ENCODE data around the gene CERS5. TPM values are rescaled to one million over a fixed set of nuclear protein-coding genes. Genes with fewer than 3 reads are reported as not detected.

Gene CERS5
- polyA plus RNA-seq, 1 of the 3 experiments (the other 2 are of a cell fraction): 56.9 TPM

DNA sequence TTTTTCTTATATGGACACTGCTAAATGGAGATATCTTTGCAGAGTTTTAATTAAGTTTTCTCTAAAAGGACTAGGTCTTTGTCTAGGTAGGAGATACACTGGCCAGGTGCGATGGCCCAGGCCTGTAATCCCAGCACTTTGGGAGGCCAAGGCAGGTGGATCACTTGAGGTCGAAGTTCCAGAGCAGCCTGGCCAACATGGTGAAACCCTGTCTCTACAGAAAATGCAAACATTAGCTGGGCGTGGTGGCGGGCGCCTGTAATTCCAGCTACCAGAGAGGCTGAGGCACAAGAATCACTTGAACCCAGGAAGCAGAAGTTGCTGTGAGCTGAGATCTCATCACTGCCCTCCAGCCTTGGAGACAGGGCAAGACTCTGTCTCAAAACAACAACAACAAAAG is 17.1 kb upstream of the CERS5 start:
- no peak overlapping the region for H3K4me3 ChIP-seq (ENCODE audit: low read depth in 2 of 2, low read length in 1 of 2)
- WGBS (ENCODE audit: low lambda C conversion rate): 100% methylated on average over 5 of the region's 5 CpGs
- no peaks in the 10 kb centered on the region for H3K9me3 ChIP-seq
- H2AFZ ChIP-seq (ENCODE audit: low read depth): no peak overlapping the region
- H3K36me3 ChIP-seq (replicated peaks in 1 of 2; ENCODE audit: control insufficient read depth in 1 of 2, insufficient read depth in 2 of 2, low read length in 1 of 2): peaks cover 26 to 44% of the 10 kb centered on the region in 2 experiments
- no peaks in the 10 kb centered on the region for H4K20me1 ChIP-seq (ENCODE audit: insufficient read depth)
- TF ChIP-seq NRF1 (IDR thresholded peaks at IDR 0.05; ENCODE audit: low read depth, low read length): no peak
- no peak for TF ChIP-seq CHD2 (IDR thresholded peaks at IDR 0.05; ENCODE audit: low read length, partially characterized antibody)
- TF ChIP-seq, protein P1, sequence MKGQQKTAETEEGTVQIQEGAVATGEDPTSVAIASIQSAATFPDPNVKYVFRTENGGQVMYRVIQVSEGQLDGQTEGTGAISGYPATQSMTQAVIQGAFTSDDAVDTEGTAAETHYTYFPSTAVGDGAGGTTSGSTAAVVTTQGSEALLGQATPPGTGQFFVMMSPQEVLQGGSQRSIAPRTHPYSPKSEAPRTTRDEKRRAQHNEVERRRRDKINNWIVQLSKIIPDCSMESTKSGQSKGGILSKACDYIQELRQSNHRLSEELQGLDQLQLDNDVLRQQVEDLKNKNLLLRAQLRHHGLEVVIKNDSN (IDR thresholded peaks at IDR 0.05; ENCODE audit: borderline replicate concordance, low read depth): no peak
- TF ChIP-seq NFIC (IDR thresholded peaks at IDR 0.05; ENCODE audit: borderline replicate concordance): no peak
- TF ChIP-seq, protein P2, sequence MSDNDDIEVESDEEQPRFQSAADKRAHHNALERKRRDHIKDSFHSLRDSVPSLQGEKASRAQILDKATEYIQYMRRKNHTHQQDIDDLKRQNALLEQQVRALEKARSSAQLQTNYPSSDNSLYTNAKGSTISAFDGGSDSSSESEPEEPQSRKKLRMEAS (IDR thresholded peaks at IDR 0.05; ENCODE audit: low read depth): no peak
- TF ChIP-seq POLR2AphosphoS5 (IDR thresholded peaks at IDR 0.05; ENCODE audit: low read depth, low read length): no peak
- TF ChIP-seq, protein P3, sequence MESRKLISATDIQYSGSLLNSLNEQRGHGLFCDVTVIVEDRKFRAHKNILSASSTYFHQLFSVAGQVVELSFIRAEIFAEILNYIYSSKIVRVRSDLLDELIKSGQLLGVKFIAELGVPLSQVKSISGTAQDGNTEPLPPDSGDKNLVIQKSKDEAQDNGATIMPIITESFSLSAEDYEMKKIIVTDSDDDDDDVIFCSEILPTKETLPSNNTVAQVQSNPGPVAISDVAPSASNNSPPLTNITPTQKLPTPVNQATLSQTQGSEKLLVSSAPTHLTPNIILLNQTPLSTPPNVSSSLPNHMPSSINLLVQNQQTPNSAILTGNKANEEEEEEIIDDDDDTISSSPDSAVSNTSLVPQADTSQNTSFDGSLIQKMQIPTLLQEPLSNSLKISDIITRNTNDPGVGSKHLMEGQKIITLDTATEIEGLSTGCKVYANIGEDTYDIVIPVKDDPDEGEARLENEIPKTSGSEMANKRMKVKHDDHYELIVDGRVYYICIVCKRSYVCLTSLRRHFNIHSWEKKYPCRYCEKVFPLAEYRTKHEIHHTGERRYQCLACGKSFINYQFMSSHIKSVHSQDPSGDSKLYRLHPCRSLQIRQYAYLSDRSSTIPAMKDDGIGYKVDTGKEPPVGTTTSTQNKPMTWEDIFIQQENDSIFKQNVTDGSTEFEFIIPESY (IDR thresholded peaks at IDR 0.05; ENCODE audit: borderline replicate concordance, low read depth): no peak
- TF ChIP-seq RAD21 (IDR thresholded peaks at IDR 0.05; ENCODE audit: low read length): no peak
- no peak for TF ChIP-seq FOXJ3 (CRISPR knock-in tag; IDR thresholded peaks at IDR 0.05)
- TF ChIP-seq TAF1 (IDR thresholded peaks at IDR 0.05; ENCODE audit: borderline replicate concordance, low read depth, low read length): no peak
- TF ChIP-seq, protein P4, sequence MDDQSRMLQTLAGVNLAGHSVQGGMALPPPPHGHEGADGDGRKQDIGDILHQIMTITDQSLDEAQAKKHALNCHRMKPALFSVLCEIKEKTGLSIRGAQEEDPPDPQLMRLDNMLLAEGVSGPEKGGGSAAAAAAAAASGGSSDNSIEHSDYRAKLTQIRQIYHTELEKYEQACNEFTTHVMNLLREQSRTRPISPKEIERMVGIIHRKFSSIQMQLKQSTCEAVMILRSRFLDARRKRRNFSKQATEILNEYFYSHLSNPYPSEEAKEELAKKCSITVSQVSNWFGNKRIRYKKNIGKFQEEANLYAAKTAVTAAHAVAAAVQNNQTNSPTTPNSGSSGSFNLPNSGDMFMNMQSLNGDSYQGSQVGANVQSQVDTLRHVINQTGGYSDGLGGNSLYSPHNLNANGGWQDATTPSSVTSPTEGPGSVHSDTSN (IDR thresholded peaks at IDR 0.05): no peak
- H3K9ac ChIP-seq: no peak overlapping the region
- no peak overlapping the region for H3K4me2 ChIP-seq
- H3K79me2 ChIP-seq (ENCODE audit: insufficient read depth): peaks cover 58% of the 10 kb centered on the region
- peaks cover 58% of the 10 kb centered on the region for H3F3A ChIP-seq (replicated peaks; ENCODE audit: insufficient read depth)
- H3K27ac ChIP-seq (ENCODE audit: low read depth in 2 of 2, low read length in 1 of 2): peak overlapping the region in 1 of 2 experiments; percentile 21; a peak in 1 of 4 replicates
- ChIA-PET POLR2A (no interaction called here), CTCF (interaction anchor here (1.6 to 5.1 kb wide), 5 partner anchors 8 to 131 kb away, joined by 4 to 40 read pairs (median 8); partner anchors contain the start of gene COX14)
- no peak for DNase-seq
- no peaks in the 10 kb centered on the region for H3K9me2 ChIP-seq
- no peaks in the 10 kb centered on the region for H3K27me3 ChIP-seq (ENCODE audit: insufficient read depth)
- H3K4me1 ChIP-seq (ENCODE audit: control insufficient read depth in 1 of 2, insufficient read depth in 2 of 2, low read depth in 1 of 2, low read length in 1 of 2): peaks cover 8 to 45% of the 10 kb centered on the region in 2 experiments

DNA sequence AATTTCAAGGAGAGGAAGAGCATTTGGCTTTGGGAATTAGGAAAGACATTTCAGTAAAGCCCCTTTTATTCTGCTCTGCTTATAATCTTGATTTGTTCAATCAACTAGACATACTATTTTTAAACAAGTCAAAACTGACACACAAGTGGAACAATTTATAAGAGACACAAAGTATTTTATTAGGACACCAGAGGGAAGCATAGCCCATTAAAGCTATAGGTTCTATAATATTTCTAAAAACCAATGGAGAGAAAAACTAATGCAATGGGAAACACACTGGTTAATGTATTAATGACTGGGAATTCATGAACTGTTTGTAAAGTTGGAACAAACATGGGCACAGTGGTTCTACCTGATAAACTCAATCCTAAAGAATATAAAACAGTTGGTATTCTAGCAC is 15.3 kb upstream of the CERS5 start:
- Histone ChIP-seq H3K27ac (ENCODE audit: low read depth in 2 of 2, low read length in 1 of 2) (peak overlapping the region in 1 of 2 experiments; percentile 19; a peak in 2 of 4 replicates), H3K4me2 (no peak overlapping the region), H3K4me3 (ENCODE audit: low read depth in 2 of 2, low read length in 1 of 2) (no peak overlapping the region), H3K4me1 (ENCODE audit: control insufficient read depth in 1 of 2, insufficient read depth in 2 of 2, low read depth in 1 of 2, low read length in 1 of 2) (peaks cover 5 to 27% of the 10 kb centered on the region in 2 experiments), H3F3A (replicated peaks; ENCODE audit: insufficient read depth) (peaks cover 52% of the 10 kb centered on the region), H3K36me3 (replicated peaks in 1 of 2; ENCODE audit: control insufficient read depth in 1 of 2, insufficient read depth in 2 of 2, low read length in 1 of 2) (peaks cover 24 to 59% of the 10 kb centered on the region in 2 experiments), H3K9me3 (no peaks in the 10 kb centered on the region), H3K9me2 (no peaks in the 10 kb centered on the region), H3K79me2 (ENCODE audit: insufficient read depth) (peaks cover 55% of the 10 kb centered on the region), H2AFZ (ENCODE audit: low read depth) (no peak overlapping the region), H3K9ac (no peak overlapping the region), H3K27me3 (ENCODE audit: insufficient read depth) (no peaks in the 10 kb centered on the region), H4K20me1 (ENCODE audit: insufficient read depth) (no peaks in the 10 kb centered on the region)
- ChIA-PET CTCF (interaction anchor here (0.6 to 3.6 kb wide), 11 partner anchors 9 to 517 kb away, joined by 3 to 40 read pairs (median 3); partner anchors contain the start of genes CERS5 and COX14), POLR2A (no interaction called here)
- TF ChIP-seq NRF1 (IDR thresholded peaks at IDR 0.05; ENCODE audit: low read depth, low read length) (no peak), RCOR1 (IDR thresholded peaks at IDR 0.05; ENCODE audit: low read length) (no peak), RAD21 (IDR thresholded peaks at IDR 0.05; ENCODE audit: low read length) (peak; percentile 58), CHD2 (IDR thresholded peaks at IDR 0.05; ENCODE audit: low read length, partially characterized antibody) (no peak), SMC3 (IDR thresholded peaks at IDR 0.05; ENCODE audit: low read depth, low read length) (peak; percentile 23; the same call in 1 of the 2 replicates)
- TF ChIP-seq, protein P5, sequence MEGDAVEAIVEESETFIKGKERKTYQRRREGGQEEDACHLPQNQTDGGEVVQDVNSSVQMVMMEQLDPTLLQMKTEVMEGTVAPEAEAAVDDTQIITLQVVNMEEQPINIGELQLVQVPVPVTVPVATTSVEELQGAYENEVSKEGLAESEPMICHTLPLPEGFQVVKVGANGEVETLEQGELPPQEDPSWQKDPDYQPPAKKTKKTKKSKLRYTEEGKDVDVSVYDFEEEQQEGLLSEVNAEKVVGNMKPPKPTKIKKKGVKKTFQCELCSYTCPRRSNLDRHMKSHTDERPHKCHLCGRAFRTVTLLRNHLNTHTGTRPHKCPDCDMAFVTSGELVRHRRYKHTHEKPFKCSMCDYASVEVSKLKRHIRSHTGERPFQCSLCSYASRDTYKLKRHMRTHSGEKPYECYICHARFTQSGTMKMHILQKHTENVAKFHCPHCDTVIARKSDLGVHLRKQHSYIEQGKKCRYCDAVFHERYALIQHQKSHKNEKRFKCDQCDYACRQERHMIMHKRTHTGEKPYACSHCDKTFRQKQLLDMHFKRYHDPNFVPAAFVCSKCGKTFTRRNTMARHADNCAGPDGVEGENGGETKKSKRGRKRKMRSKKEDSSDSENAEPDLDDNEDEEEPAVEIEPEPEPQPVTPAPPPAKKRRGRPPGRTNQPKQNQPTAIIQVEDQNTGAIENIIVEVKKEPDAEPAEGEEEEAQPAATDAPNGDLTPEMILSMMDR (IDR thresholded peaks at IDR 0.05): peak; percentile 42
- no peak for DNase-seq
